ENCODE data around the gene PLK2.

DNA sequence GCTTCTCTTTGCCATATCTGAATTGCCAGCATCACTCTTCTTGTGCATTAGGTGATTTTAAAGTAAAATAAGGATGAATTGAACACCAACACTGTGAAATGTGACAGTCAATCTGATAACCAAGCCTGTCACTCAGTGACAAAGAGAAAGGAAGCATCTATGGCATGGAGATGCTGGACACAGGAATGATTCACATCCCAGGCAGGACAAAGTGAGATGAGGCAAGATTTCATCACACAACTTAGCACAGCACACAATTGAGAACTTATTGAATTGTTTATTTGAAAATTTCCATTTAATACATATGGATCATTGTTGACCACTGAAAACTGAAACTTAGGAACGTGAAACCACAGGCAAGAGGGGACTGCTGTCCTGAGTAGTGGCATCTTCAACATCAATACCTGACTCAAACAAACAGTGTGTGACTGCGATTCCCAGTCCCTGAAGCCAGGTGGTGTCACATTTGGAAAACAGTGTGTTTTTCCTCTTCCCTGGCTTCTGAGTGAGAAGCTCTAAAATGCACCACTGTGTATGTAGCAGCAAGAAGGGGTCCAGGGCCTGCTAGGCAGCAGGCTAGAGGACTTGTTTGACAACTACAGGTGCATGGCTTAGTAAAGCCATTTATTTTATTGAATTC is 42.0 kb upstream of the PLK2 start:
- TF ChIP-seq BHLHE40 (IDR thresholded peaks at IDR 0.05; ENCODE audit: borderline replicate concordance) (no peak), FOXM1 (IDR thresholded peaks at IDR 0.05; ENCODE audit: borderline replicate concordance) (no peak), SUZ12 (IDR thresholded peaks at IDR 0.05) (no peak)
